ENCODE results near the gene NID2.

NID2 gene

GRCh38 chr14:52108823-52109222, 40.0 kb upstream of the NID2 start:
- no peak for DNase-seq (ENCODE audit: low spot score)
- TF ChIP-seq CTCF (conservative IDR thresholded peaks at IDR 0.05; ENCODE audit: low read depth): no peak
- POLR2A ChIA-PET (ENCODE audit: low non-redundant PET): no interaction called here
- no peak overlapping the region for H3K27ac ChIP-seq
- CTCF ChIA-PET: no interaction called here

- no peak for DNase-seq (ENCODE audit: low spot score)
- POLR2A ChIA-PET (ENCODE audit: low non-redundant PET): no interaction called here
- no peak for TF ChIP-seq CTCF (conservative IDR thresholded peaks at IDR 0.05; ENCODE audit: low read depth)
- CTCF ChIA-PET: no interaction called here
- no peak overlapping the region for H3K27ac ChIP-seq
Observed at GRCh38 chr14:52106840-52107239, 38.0 kb upstream of the NID2 start.

- CTCF ChIA-PET: no interaction called here
- TF ChIP-seq CTCF (conservative IDR thresholded peaks at IDR 0.05; ENCODE audit: low read depth): no peak
- DNase-seq (ENCODE audit: low spot score): no peak
- no peak overlapping the region for H3K27ac ChIP-seq
- POLR2A ChIA-PET (ENCODE audit: low non-redundant PET): no interaction called here
Observed at GRCh38 chr14:52103416-52103815, 34.6 kb upstream of the NID2 start.

DNA sequence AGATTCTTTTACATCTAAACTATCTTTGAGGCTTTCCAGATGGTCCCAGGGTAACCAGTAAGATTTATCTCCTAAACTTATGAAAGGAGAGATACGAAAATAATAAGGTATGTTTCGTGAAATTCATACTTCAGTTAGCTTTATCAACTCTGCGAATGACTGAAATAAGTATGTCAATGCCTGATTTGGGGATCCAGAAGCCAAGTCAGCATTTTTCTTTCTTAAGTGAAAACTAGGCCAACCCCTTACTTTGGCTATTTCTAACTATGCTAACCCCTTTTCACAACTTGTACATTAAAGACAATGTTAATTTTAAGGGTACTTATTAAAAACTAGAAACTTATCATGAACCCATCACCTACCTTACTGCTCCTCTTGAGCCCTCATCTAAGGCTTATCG, 26.9 kb upstream of the NID2 start:
- ChIA-PET CTCF (no interaction called here), POLR2A (ENCODE audit: low non-redundant PET) (no interaction called here)
- no peak for TF ChIP-seq CTCF (conservative IDR thresholded peaks at IDR 0.05; ENCODE audit: low read depth)

GRCh38 chr14:52095336-52095735, 26.5 kb upstream of the NID2 start:
- ChIA-PET CTCF (no interaction called here), POLR2A (ENCODE audit: low non-redundant PET) (no interaction called here)
- H3K27ac ChIP-seq: no peak overlapping the region
- no peak for DNase-seq (ENCODE audit: low spot score)
- no peak for TF ChIP-seq CTCF (conservative IDR thresholded peaks at IDR 0.05; ENCODE audit: low read depth)

More for the DNA sequence above, 26.9 kb upstream of the NID2 start:
- no peak for DNase-seq (ENCODE audit: low spot score)
- H3K27ac ChIP-seq: no peak overlapping the region

DNA sequence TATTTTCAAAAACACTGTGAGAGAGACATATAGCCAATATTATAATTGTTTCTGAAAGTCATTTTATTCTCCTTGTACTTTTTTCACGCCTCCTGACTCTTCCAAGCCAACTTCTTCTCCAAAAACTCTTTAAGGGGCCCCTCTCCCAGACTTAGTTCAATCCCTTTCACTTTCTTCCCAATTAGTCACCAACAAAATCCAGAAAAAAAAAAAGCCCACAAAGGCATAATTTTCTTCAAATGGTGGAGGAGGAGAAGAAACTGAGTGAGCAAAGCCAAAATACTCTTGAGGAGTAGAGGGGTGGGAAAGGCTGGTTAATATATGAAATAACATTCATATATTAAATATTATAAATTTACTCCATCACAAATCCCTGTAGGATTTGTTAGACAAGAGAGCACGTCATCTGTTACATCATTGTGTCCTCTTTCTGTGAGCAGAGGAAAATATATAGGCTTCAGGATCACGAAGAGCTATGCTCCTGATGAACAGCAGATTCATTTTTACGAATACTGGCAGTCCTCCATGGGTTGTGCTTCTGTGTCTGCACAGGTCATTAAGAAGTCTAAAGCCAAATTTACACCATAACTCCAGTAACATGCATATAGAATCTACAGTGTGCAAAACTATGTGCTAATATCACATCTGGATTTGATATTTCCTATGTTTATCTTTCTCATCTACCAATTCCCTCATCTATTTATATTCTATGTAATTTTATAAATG, 25.9 kb upstream of the NID2 start:
- TF ChIP-seq CTCF (conservative IDR thresholded peaks at IDR 0.05; ENCODE audit: low read depth): no peak
- ChIA-PET POLR2A (ENCODE audit: low non-redundant PET) (no interaction called here), CTCF (no interaction called here)
- DNase-seq (ENCODE audit: low spot score): no peak
- H3K27ac ChIP-seq: no peak overlapping the region

Data from RWPE1 (cell line).